NCI-H2196 treated with DMSO at 0.1 percent for 48 hours (cell line): ENCODE measurements around the gene DLL1.
"Not testable (repeated sequence)": the region's sequence is repeated elsewhere in the genome, so short reads cannot be mapped to it uniquely, and the experiment has no call there.

ENCODE experiments used
- DNase-seq: peaks from one replicate; lab custom pipeline; 2025; ENCODE audit not compliant: unreplicated experiment; lab: John Stamatoyannopoulos, UW

DLL1 gene, protein sequence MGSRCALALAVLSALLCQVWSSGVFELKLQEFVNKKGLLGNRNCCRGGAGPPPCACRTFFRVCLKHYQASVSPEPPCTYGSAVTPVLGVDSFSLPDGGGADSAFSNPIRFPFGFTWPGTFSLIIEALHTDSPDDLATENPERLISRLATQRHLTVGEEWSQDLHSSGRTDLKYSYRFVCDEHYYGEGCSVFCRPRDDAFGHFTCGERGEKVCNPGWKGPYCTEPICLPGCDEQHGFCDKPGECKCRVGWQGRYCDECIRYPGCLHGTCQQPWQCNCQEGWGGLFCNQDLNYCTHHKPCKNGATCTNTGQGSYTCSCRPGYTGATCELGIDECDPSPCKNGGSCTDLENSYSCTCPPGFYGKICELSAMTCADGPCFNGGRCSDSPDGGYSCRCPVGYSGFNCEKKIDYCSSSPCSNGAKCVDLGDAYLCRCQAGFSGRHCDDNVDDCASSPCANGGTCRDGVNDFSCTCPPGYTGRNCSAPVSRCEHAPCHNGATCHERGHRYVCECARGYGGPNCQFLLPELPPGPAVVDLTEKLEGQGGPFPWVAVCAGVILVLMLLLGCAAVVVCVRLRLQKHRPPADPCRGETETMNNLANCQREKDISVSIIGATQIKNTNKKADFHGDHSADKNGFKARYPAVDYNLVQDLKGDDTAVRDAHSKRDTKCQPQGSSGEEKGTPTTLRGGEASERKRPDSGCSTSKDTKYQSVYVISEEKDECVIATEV

GRCh38 chr6:170290296-170291128 is at the start of gene DLL1:
DLL1 (minus strand) TSS chr6:170291078; CDS start chr6:170290139, 939 bp downstream.
- DNase-seq: peak; percentile 32

GRCh38 chr6:170335199-170335598 is 44.3 kb upstream of the DLL1 start:
- not testable (repeated sequence) for DNase-seq

DNA sequence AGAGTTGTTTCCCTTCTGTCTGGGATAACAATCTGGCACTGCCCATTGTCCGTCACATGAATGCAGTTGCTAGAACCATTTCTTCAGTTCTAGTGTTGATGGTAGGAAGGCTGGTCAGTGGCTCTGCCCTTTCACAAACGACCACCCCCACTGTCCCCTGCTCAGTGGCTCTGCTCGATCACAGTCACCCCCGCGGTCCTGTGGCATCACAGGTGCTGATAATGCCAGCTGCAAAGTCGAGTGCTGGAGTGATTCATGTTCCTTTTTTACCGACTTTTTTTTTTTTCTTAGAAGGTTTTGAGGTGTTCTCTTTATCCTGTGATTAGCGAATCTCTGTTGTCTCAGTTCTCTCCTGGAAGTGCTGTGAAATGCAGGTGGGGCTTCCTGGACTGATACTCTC is 38.4 kb upstream of the DLL1 start:
- no peak for DNase-seq

DNA sequence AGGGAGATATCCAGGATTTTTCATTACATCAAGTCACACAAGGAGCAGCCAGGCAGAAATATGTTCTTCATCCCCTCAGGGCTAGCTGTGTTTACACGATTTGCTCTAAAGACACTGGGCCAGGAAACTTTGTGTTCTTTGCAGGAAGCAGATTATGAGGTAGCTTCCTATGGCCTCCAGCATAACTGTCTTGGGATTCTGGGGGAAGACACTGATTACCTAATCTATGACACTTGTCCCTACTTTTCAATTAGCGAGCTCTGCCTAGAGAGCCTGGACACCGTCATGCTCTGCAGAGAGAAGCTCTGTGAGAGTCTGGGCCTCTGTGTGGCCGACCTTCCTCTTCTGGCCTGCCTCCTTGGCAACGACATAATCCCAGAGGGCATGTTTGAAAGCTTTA is 26.8 kb upstream of the DLL1 start:
- DNase-seq: no peak

GRCh38 chr6:170317076-170317475 is 26.2 kb upstream of the DLL1 start:
- DNase-seq: no peak

DNA sequence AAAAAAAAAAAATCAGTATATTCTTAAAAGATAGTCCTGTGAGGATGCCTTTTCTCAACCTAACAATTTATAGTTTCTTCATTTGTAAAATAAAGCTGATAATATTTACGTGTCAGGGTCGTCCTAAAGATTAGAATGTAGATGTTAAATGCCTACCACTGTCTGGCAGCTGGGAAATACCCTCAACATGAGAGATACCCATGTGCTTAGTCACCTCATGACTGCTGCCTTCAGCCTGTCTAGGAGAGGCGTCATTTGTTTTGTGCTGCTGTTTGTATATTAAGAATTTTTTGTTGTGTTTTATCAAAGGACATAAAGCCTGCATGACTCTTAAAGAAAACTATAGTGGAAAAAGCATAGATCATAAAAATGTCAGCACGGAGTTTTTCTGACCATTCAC is 25.2 kb upstream of the DLL1 start:
- no peak for DNase-seq

DNA sequence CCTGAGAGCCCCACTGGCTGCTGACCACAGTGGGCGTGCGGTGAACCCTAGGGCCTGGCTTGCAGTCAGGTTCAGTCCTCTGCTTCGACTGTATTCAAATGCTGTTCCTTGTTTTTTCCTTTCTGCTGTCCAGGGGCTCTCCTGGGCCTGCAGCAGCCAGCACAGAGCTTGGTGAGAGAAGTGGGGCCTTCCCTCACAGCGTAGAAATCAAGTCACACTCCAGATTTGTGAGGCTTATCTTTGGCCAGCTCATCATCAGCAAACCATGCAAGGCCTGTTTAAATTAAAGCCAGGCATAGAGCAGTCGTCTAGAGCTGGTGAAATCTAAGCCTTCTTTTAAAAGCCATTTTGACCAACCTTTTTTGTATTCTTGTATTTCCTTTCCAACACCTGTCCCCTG is 24.1 kb upstream of the DLL1 start:
- no peak for DNase-seq

DNA sequence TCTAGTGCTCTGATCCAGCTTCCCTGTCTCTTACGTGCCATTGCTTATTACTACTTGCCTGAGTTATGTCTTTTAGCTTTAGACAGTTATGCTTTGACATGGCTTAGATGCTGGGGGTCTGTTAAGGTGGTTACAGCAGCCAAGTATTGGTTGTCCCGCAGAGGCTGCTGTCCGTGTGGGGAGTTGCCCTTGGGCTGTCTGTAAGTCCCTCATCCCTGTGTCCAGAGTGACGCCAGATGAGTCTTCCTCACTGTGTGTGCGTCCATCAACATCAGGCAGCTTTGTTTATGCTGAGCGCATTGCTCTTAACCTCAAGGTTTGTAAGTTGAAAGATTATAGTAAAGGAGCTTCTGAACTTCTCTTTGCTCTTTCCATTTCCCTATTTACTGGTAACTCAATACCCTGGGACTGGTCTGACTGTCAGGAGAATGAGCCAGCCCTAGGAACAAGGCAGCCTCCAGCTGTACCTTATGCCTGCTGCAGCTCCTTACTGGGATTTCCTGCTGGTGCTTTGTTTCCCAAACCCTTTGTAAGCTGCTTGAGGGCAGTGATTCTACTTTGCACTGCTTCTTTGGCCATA is 22.9 kb upstream of the DLL1 start:
- DNase-seq: no peak

DNA sequence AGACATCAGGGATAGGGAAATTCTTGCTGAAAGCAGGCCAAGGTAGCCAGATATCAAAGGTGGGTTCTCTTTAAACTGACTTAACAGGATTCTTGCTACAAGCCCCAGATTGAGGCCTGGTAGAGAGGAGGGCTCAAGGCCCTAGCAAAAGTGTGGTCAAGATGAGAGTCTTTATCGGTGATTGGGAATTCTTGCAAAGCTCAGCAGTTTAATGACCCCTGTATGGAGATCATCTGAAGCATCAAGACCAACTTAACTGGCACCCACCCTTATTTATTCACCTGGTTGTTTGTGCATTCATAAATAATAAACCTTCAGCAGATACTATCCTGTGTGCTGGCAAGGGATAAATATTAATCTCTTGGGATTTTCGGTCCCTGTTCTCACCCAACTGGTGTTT is 22.0 kb upstream of the DLL1 start:
- no peak for DNase-seq

- DNase-seq: no peak
Observed at GRCh38 chr6:170311696-170312095, 20.8 kb upstream of the DLL1 start.

- DNase-seq: no peak
Observed at GRCh38 chr6:170308761-170309160, 17.9 kb upstream of the DLL1 start.

GRCh38 chr6:170307080-170307545 is 16.2 kb upstream of the DLL1 start:
- DNase-seq: no peak

DNA sequence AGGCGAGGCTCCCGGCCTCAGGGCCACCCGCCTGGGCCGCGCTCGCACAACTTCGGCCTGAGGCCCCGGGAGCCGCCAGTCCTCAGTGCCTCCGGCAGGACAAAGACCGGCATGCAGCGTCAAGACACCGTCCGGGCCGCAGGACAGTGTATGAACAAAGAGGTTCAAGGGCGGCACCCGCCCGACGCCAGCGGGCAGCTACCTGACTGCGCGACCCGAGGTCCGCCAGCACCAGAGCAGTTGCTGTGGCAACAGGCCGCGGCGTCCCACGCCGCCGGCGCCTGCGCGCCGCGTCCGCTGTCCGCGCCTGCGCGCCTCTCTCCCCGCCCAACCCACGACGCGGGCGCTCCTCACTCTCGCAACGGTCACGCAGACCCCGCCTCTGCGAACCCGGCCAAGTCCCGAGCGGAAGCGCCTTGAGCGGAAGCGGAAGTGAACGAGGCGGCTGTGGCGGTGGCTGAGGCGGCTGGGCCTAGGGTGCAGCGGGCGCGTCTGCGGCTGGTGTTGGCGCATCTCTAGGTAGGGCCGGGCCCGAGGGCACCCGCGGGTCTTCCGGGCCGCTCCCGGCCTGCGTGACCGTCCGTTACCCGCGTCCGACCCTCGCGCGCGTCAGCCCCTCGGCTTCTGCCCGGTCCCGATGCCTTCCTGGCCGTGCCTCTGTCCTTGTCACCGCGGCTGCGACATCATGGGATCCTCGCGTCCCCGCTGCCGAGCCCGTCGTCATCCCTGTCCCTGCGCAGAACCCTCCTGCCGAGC is 15.6 kb upstream of the DLL1 start, which contains the start of gene FAM120B:
Gene FAM120B (plus strand): TSS at position 435 of the 756 bp plus-strand sequence. CDS start 10,633 bp downstream, outside the sequence.
- DNase-seq: peak; percentile 77

GRCh38 chr6:170305805-170306323 is 15.0 kb upstream of the DLL1 start:
- no peak for DNase-seq

- DNase-seq: no peak
Observed at GRCh38 chr6:170301184-170301583, 10.3 kb upstream of the DLL1 start.

- DNase-seq: no peak
Observed at GRCh38 chr6:170298688-170299087, 7.8 kb upstream of the DLL1 start.

DNA sequence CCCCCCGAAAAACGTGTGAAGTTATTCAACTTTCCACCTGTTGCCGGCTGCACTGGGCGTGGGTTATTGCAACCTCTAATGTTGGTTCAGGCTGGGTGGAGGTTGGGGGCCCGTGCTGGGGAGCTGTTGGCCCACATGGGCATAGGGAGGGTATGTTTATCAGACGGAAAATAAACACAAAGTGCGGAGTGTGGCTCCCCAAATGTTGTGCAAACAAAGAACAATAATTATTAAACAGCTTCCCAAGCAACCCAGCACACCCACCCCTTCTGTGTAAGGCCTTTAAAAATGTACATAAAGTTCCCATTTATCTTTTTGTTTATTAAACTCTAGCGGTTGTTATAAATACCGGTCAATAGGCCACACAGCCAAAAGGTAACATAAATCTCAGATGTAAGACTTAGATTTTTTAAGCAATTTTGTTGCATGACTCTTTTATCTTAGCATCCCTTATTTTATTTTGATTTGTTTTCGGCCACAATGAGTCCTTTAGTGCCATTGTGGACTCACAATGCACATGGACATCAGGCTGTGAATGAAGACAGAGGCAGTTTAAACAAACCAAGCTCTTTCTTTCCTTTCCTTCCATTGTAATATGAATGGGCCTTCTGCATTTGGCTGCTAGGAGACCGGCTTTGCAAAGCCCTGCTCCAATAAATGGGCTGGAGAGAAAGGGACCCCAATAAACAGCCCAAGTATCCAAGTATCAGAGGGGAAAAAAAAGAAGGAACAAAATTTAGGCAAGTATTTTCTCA is 6.9 kb upstream of the DLL1 start:
- DNase-seq: no peak

- DNase-seq: no peak
Observed at GRCh38 chr6:170296746-170297575, 6.1 kb upstream of the DLL1 start.

- DNase-seq: no peak
Observed at GRCh38 chr6:170296423-170296745, 5.5 kb upstream of the DLL1 start.
